K562 (cell line): ENCODE results near the gene FABP3. TPM values are rescaled to one million over a fixed set of nuclear protein-coding genes. Genes with fewer than 3 reads are reported as not detected.

Experiments
- ARID4B ChIP-seq: sonication (generic); formaldehyde crosslinking; IDR thresholded peaks from 2 replicates; pipeline ENCODE4 v1.8.0; 2022; ENCODE audit warnings: mild to moderate bottlenecking, missing genetic modification reagents
- ASH1L ChIP-seq: fragments of 450-650 bp; IDR thresholded peaks from 2 replicates; pipeline ENCODE4 v1.6.1; 2018; ENCODE audit warnings: borderline replicate concordance, mild to moderate bottlenecking, low read depth; ENCODE audit not compliant: partially characterized antibody
- ETV6 ChIP-seq, 3 experiments: fragments of 150-350 bp in 1 of 3; sonication (generic) in 1 of 3; formaldehyde crosslinking in 1 of 3; IDR thresholded peaks; 2 replicates each; pipeline versions ENCODE4 v1.6.1 to v1.8.0; 2014 to 2022; ENCODE audit warnings: borderline replicate concordance in 2 of 3, low read depth in 2 of 3, antibody characterized with exemption in 1 of 3, low read length in 1 of 3, mild to moderate bottlenecking in 1 of 3, missing genetic modification reagents in 1 of 3
- MCM2 ChIP-seq: fragments of 450-650 bp; IDR thresholded peaks from 2 replicates; pipeline ENCODE4 v1.6.1; 2017; ENCODE audit warnings: low read depth, mild to moderate bottlenecking
- MCM5 ChIP-seq: fragments of 450-650 bp; IDR thresholded peaks from 2 replicates; pipeline ENCODE4 v1.6.1; 2016; ENCODE audit warnings: low read depth
- NBN ChIP-seq: fragments of 450-650 bp; IDR thresholded peaks from 2 replicates; pipeline ENCODE4 v1.6.1; 2016; ENCODE audit warnings: low read depth, mild to moderate bottlenecking
- NCOA2 ChIP-seq, 2 experiments: fragments of 450-650 bp; IDR thresholded peaks; 2 replicates each; pipeline ENCODE4 v1.6.1; 2018; ENCODE audit warnings: mild to moderate bottlenecking in 2 of 2, moderate library complexity in 1 of 2; ENCODE audit not compliant: partially characterized antibody in 2 of 2
- NR2C1 ChIP-seq, 2 experiments: fragments of 450-650 bp; IDR thresholded peaks; 2 replicates each; pipeline ENCODE4 v1.6.1; 2017; ENCODE audit warnings: mild to moderate bottlenecking in 2 of 2, antibody characterized with exemption in 1 of 2, inconsistent platforms in 1 of 2, missing compliant biosample characterization in 1 of 2, missing genetic modification characterization in 1 of 2
- PREB ChIP-seq: sonication (generic); formaldehyde crosslinking; IDR thresholded peaks from 2 replicates; pipeline ENCODE4 v1.8.1; 2023; ENCODE audit warnings: mild to moderate bottlenecking, missing genetic modification reagents
- SMARCB1 ChIP-seq: IDR thresholded peaks from 2 replicates; pipeline ENCODE4 v1.6.1; 2011; ENCODE audit warnings: improper control_type of control experiment, low read depth; ENCODE audit not compliant: insufficient read length
- SRF ChIP-seq, 2 experiments: fragments of 250-450, 450-650 bp in 1 of 2; sonication (Bioruptor Pico) in 1 of 2; sonication (generic) in 1 of 2; formaldehyde crosslinking; IDR thresholded peaks; 2 replicates each; pipeline versions ENCODE4 v1.5.0 to v1.5.1; 2020 to 2022; ENCODE audit warnings: mild to moderate bottlenecking in 1 of 2, missing genetic modification reagents in 1 of 2
- THRAP3 ChIP-seq: fragments of 450-650 bp; IDR thresholded peaks from 2 replicates; pipeline ENCODE4 v1.6.1; 2016; ENCODE audit warnings: mild to moderate bottlenecking, inconsistent platforms, borderline replicate concordance
- U2AF2 ChIP-seq: fragments of 200-400 bp; formaldehyde crosslinking; optimal IDR thresholded peaks from 2 replicates; pipeline ENCODE3; 2017; ENCODE audit warnings: low read depth, mild to moderate bottlenecking, low read length
- ZBTB34 ChIP-seq: fragments of 250-450 bp; sonication (Bioruptor Pico); IDR thresholded peaks from 2 replicates; pipeline ENCODE4 v1.8.0; 2021; ENCODE audit warnings: mild to moderate bottlenecking, moderate library complexity
- ZFP1 ChIP-seq: fragments of 450-650 bp; formaldehyde crosslinking; IDR thresholded peaks from 2 replicates; pipeline ENCODE4 v1.4.0; 2020; ENCODE audit warnings: mild to moderate bottlenecking, mixed read lengths
- ZNF253 ChIP-seq: fragments of 250-450 bp; sonication (Bioruptor Pico); conservative IDR thresholded peaks from 2 replicates; pipeline ENCODE4 v1.6.1; 2021; ENCODE audit warnings: mild to moderate bottlenecking
- ZNF398 ChIP-seq: fragments of 250-450 bp; sonication (Bioruptor Pico); IDR thresholded peaks from 2 replicates; pipeline ENCODE4 v1.8.0; 2021; ENCODE audit warnings: moderate library complexity, mild to moderate bottlenecking, inconsistent platforms
- polyA plus RNA-seq, 8 experiments: library from polyadenylated mRNA; depleted of rRNA in 4 of 8; stranded (reverse) in 5 of 8; unstranded in 3 of 8; fragments of >200 nt; fragmentation: Nextera tagmentation in 2 of 8; fragmentation: Illumina TruSeq in 1 of 8; extraction: Ambion mirVana in 2 of 8; extraction: Trizol in 1 of 8; gene quantifications; 2 replicates each; pipeline versions ENCODE4 v1.2.1 to v1.2.3, GENCODE V29; 2011 to 2014; ENCODE audit warnings: inconsistent platforms in 1 of 8, missing spikeins in 1 of 8
- total RNA-seq, 7 experiments: library from RNA; depleted of rRNA in 6 of 7; stranded (reverse); fragments of >200 nt in 6 of 7; fragmentation: Illumina TruSeq in 2 of 7; extraction: Trizol in 2 of 7; gene quantifications; 2 replicates each; pipeline versions ENCODE4 v1.2.1 to v1.2.3, GENCODE V29; 2011 to 2021; ENCODE audit warnings: low replicate concordance in 1 of 7

The FABP3 gene
- total and polyA plus RNA-seq, 9 of the 15 experiments (the other 6 are each of a cell fraction or from before 2014, with no cell fraction given) = 0.22 TPM; not detected in 8

- TF ChIP-seq ARID4B (CRISPR knock-in tag) (no peak), MCM2 (no peak), NR2C1 (IDR thresholded peaks at IDR 0.05) (no peak), NR2C1 (tag; IDR thresholded peaks at IDR 0.05) (no peak), U2AF2 (no peak), ETV6 (IDR thresholded peaks at IDR 0.05; ENCODE audit: borderline replicate concordance in 1 of 2, low read depth in 2 of 2, low read length in 1 of 2) (no peak), ETV6 (CRISPR knock-in tag; IDR thresholded peaks at IDR 0.05; ENCODE audit: borderline replicate concordance) (no peak), ZBTB34 (CRISPR knock-in tag) (no peak), ZFP1 (no peak), ZNF253 (CRISPR knock-in tag) (no peak), PREB (CRISPR knock-in tag) (no peak), NCOA2 (IDR thresholded peaks at IDR 0.05; ENCODE audit: partially characterized antibody in 2 of 2) (no peak), ASH1L (no peak), SRF (CRISPR knock-in tag; IDR thresholded peaks at IDR 0.05) (no peak), NBN (no peak), MCM5 (no peak), SMARCB1 (no peak), ZNF398 (no peak), THRAP3 (no peak)
Observed at GRCh38 chr1:31394584-31395193, 21.8 kb upstream of the FABP3 start (continued).
